Common myeloid progenitor, CD34-positive (primary cell): ENCODE results near the gene ATP11A.

ENCODE experiments used
- CTCF ChIA-PET: fragments of 350-600 bp; sonication (Branson Sonifier 250); formaldehyde crosslinking; loops from one replicate; lab custom pipeline; 2021; ENCODE audit warnings: antibody characterized with exemption; lab: Charles Lee
- POLR2A ChIA-PET: fragments of 350-600 bp; sonication (Branson Sonifier 250); formaldehyde crosslinking; loops from one replicate; lab custom pipeline; 2021; ENCODE audit warnings: antibody characterized with exemption; lab: Charles Lee
- DNase-seq, 3 donors: peaks; one replicate each; pipeline versions ENCODE4 v3.0.0 to v3.0.0-alpha.2; 2013
- H3K27ac ChIP-seq, 2 experiments: 1 replicate in 1 of 2; 2 replicates in 1 of 2; pipeline ENCODE4 v1.7.0; 2013; ENCODE audit warnings: inconsistent platforms in 2 of 2, low read length in 2 of 2, mild to moderate bottlenecking in 2 of 2, low read depth in 1 of 2, moderate library complexity in 1 of 2; ENCODE audit not compliant: severe bottlenecking in 2 of 2, insufficient read depth in 1 of 2, poor library complexity in 1 of 2
- H3K27me3 ChIP-seq, 5 experiments: replicated peaks in 2 of 5; 1 replicate in 3 of 5; 2 replicates in 2 of 5; pipeline versions ENCODE4 v1.6.1 to v1.7.0; 2013; ENCODE audit warnings: low read length in 4 of 5, mild to moderate bottlenecking in 2 of 5, moderate library complexity in 2 of 5, inconsistent platforms in 1 of 5; ENCODE audit not compliant: insufficient read depth in 5 of 5, control insufficient read depth in 4 of 5
- H3K36me3 ChIP-seq, 4 experiments: 1 replicate in 2 of 4; 2 replicates in 2 of 4; pipeline versions ENCODE4 v1.6.1 to v1.7.0; 2013; ENCODE audit warnings: low read length in 3 of 4, control low read depth in 1 of 4, mild to moderate bottlenecking in 1 of 4; ENCODE audit not compliant: control insufficient read depth in 4 of 4, insufficient read depth in 4 of 4
- H3K4me1 ChIP-seq, 4 experiments: 1 replicate in 3 of 4; 2 replicates in 1 of 4; pipeline versions ENCODE4 v1.6.1 to v1.7.1; 2013; ENCODE audit warnings: low read length in 3 of 4, mild to moderate bottlenecking in 3 of 4, control low read depth in 1 of 4, inconsistent platforms in 1 of 4, moderate library complexity in 1 of 4; ENCODE audit not compliant: control insufficient read depth in 4 of 4, insufficient read depth in 4 of 4; ENCODE audit errors: control extremely low read depth in 1 of 4
- H3K4me3 ChIP-seq, 7 experiments: 1 replicate in 4 of 7; 2 replicates in 3 of 7; pipeline versions ENCODE4 v1.5.1 to v1.7.0; 2013; ENCODE audit warnings: mild to moderate bottlenecking in 7 of 7, low read length in 6 of 7, moderate library complexity in 6 of 7, inconsistent platforms in 2 of 7, low read depth in 2 of 7, control low read depth in 1 of 7; ENCODE audit not compliant: insufficient read depth in 4 of 7, control insufficient read depth in 1 of 7; ENCODE audit errors: extremely low read depth in 1 of 7
- H3K9me3 ChIP-seq, 5 experiments: 1 replicate in 4 of 5; 2 replicates in 1 of 5; pipeline versions ENCODE4 v1.6.1 to v1.7.1; 2013; ENCODE audit warnings: low read length in 4 of 5, mild to moderate bottlenecking in 2 of 5, inconsistent platforms in 1 of 5, low read depth in 1 of 5, moderate library complexity in 1 of 5; ENCODE audit not compliant: control insufficient read depth in 4 of 5, insufficient read depth in 2 of 5; ENCODE audit errors: control extremely low read depth in 1 of 5
- WGBS: methylation state at CpG from one replicate; pipeline ENCODE4 v1.1.5; 2013; ENCODE audit not compliant: insufficient coverage; 5-methylcytosine and 5-hydroxymethylcytosine counted together

ATP11A gene

DNA sequence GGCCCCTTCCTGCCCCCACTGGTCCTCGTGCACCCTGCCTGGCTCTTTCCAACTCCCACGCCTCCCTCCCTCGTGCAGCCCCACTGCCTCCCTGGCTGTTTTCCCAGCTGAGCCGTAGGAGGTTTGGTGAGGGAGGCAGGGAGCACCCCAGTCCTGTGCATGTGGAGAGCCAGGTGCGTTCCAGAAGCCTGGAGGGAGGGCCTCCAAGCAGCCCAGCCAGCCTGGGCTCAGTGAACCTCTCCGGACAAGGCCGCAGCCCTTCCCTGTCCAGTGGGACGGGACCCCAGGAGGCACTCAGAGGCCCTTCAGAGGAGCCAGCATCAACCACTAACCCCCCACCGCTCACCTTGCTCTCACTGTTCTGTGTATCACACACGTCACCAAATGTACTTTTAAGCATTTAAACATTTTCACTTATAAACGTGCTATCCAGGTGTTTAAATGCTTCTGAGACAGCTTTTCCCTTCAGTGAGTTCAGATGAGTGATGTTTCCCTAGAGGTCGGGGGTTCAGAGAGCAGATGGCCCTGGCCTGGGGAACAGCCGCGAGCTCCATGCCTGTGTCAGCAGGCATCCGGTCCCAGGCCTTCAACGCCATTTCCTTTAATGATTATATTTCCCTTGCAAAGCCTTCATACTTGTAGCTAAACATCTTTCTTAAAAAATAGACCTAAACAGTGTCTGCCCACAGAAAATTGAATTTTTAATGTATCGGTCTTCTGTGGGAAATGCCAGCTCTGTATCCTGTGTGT, 122.6 kb downstream of the ATP11A start:
- Histone ChIP-seq H3K4me3 (no peak overlapping the region), H3K9me3 (peaks cover 0 to 6% (median under 1%) of the 10 kb centered on the region in 5 experiments), H3K36me3 (peaks cover 5 to 51% (median 9%) of the 10 kb centered on the region in 4 experiments), H3K27me3 (no peaks in the 10 kb centered on the region), H3K4me1 (no peaks in the 10 kb centered on the region), H3K27ac (no peak overlapping the region)
- DNase-seq, result no peak
- 95% methylated on average over 15 of the region's 17 CpGs for WGBS
- ChIA-PET POLR2A (no interaction called here), CTCF (interaction anchor here (0.8 to 0.9 kb wide), 2 partner anchors 10 to 106 kb away, joined by 3 read pairs; no protein-coding TSS in a partner anchor)

DNA sequence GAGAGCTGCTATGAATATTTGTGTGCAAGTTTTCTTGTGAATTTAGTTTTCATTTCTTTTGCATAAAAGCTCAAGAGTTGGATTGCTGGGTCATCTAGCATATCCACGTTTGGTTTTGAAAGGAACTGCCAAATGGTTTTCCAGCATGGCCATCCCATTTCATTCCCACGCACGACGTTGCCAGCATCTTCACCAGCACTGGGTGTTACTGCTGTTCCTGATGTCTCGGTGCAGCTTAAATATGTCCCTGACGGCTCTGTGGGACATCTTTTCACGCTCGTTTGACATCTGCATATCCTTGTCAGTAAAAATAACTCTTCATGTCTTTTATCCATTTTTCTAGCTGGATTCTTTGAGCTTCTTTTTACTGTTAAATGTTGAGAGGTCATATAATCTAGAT, 123.7 kb downstream of the ATP11A start:
- 98% methylated on average over 7 of the region's 8 CpGs for WGBS
- Histone ChIP-seq H3K27me3 (no peaks in the 10 kb centered on the region), H3K9me3 (peaks cover 0 to 16% (median 8%) of the 10 kb centered on the region in 5 experiments), H3K36me3 (peaks cover 6 to 60% (median 17%) of the 10 kb centered on the region in 4 experiments), H3K27ac (no peak overlapping the region), H3K4me3 (no peak overlapping the region), H3K4me1 (no peaks in the 10 kb centered on the region)
- CTCF ChIA-PET, result interaction anchor here (0.7 kb wide), 1 partner anchor 269 kb away, joined by 3 read pairs; no protein-coding TSS in a partner anchor
- POLR2A ChIA-PET, result no interaction called here
- DNase-seq, result no peak

DNA sequence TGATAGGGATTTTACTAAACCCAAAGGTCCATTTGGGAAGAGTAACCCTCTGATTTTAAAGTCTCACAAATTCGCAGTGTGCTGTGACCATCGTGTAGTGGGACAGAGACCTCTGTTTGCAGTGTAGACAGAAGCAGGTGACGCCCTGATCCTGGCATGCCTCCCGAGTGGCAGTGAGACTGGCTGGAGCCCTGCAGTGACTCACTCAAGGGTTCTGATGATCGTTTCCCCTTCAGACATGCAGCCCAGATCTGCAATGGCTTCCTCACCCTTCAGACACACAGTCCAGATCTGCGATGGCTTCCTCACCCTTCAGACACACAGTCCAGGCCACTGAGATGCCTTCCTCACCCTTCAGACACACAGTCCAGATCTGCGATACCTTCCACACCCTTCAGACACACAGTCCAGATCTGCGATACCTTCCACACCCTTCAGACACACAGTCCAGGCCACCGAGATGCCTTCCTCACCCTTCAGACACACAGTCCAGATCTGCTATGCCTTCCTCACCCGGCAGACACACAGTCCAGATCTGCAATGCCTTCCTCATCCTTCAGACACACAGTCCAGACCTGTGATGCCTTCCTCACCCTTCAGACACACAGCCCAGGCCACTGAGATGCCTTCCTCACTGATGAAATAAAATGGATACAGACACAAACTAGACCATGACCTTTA, 125.2 kb downstream of the ATP11A start:
- Histone ChIP-seq H3K4me1 (no peaks in the 10 kb centered on the region), H3K9me3 (peaks cover 0 to 16% (median 8%) of the 10 kb centered on the region in 5 experiments), H3K27me3 (no peaks in the 10 kb centered on the region), H3K4me3 (no peak overlapping the region), H3K36me3 (peaks cover 6 to 65% (median 23%) of the 10 kb centered on the region in 4 experiments), H3K27ac (no peak overlapping the region)
- DNase-seq, result no peak
- 89% methylated on average over 10 of the region's 10 CpGs for WGBS
- ChIA-PET POLR2A (no interaction called here), CTCF (no interaction called here)

- Histone ChIP-seq H3K27me3 (no peaks in the 10 kb centered on the region), H3K36me3 (peaks cover 6 to 65% (median 25%) of the 10 kb centered on the region in 4 experiments), H3K27ac (no peak overlapping the region), H3K4me1 (no peaks in the 10 kb centered on the region), H3K9me3 (peaks cover 0 to 16% (median 8%) of the 10 kb centered on the region in 5 experiments), H3K4me3 (no peak overlapping the region)
- ChIA-PET POLR2A (no interaction called here), CTCF (no interaction called here)
- DNase-seq, result no peak
- 100% methylated on average over 13 of the region's 13 CpGs for WGBS
Measured at GRCh38 chr13:112815871-112816270, 126.0 kb downstream of the ATP11A start.

DNA sequence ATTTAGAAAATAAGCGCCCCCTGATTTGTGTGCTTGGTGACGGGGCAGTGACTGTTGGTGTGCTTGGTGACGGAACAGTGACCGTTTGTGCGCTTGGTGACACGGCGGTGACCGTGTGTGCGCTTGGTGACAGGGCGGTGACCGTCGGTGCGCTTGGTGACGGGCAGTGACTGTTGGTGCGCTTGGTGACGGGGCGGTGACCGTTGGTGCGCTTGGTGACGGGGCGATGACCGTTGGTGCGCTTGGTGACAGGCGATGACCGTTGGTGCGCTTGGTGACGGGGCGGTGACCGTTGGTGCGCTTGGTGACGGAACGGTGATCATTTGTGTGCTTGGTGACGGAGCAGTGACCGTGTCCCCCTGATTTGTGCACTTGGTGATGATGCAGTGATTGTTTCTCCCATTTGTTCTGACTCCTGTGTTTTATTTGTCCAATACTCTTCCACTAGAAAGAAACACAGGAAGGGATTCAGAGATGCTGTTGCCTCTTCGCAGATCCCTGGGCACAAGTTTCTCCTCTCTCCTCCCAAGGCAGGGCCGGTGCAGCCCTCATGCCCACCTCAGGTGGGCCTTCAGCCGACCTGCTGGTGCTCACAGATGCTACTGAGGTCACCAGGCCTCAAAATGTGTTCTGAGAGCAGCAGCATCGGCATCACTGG, 128.3 kb downstream of the ATP11A start:
- H3K4me3 ChIP-seq, result no peak overlapping the region

GRCh38 chr13:112818698-112819045, 128.8 kb downstream of the ATP11A start:
- Histone ChIP-seq H3K4me1 (no peaks in the 10 kb centered on the region), H3K27ac (no peak overlapping the region), H3K36me3 (peaks cover 6 to 72% (median 25%) of the 10 kb centered on the region in 4 experiments), H3K27me3 (no peaks in the 10 kb centered on the region), H3K9me3 (peaks cover 0 to 14% (median 8%) of the 10 kb centered on the region in 5 experiments), H3K4me3 (no peak overlapping the region)
- POLR2A ChIA-PET, result no interaction called here
- CTCF ChIA-PET, result no interaction called here
- 92% methylated on average over 5 of the region's 7 CpGs for WGBS
- DNase-seq, result no peak

More for the DNA sequence above, 128.3 kb downstream of the ATP11A start:
- over 99% methylated on average over 34 of the region's 38 CpGs for WGBS
- no peaks in the 10 kb centered on the region for H3K27me3 ChIP-seq
- H3K27ac ChIP-seq, result no peak overlapping the region
- H3K36me3 ChIP-seq, result peaks cover 6 to 70% (median 25%) of the 10 kb centered on the region in 4 experiments
- no peaks in the 10 kb centered on the region for H3K4me1 ChIP-seq
- DNase-seq, result no peak
- CTCF ChIA-PET, result no interaction called here
- peaks cover 0 to 16% (median 8%) of the 10 kb centered on the region in 5 experiments for H3K9me3 ChIP-seq
- POLR2A ChIA-PET, result no interaction called here
